PC-3 (cell line): Measurements from ENCODE around the gene GRK3.

ENCODE experiments used
- CTCF ChIP-seq: fragments of 300-600 bp; sonication (generic); conservative IDR thresholded peaks from 2 replicates; pipeline ENCODE4 v1.5.1; 2017; ENCODE audit warnings: antibody characterized with exemption, low read depth, mild to moderate bottlenecking, low read length
- EZH2 ChIP-seq: fragments of 300-600 bp; sonication (generic); IDR thresholded peaks from one replicate; pipeline ENCODE4 v1.6.1; 2017; ENCODE audit warnings: antibody characterized with exemption, mild to moderate bottlenecking, low read length; ENCODE audit not compliant: unreplicated experiment
- EZH2phosphoT487 ChIP-seq: fragments of 300-600 bp; sonication (generic); IDR thresholded peaks from 2 replicates; pipeline ENCODE4 v1.6.1; 2018; ENCODE audit warnings: mild to moderate bottlenecking, antibody characterized with exemption, low read length, borderline replicate concordance

GRCh38 chr22:25765016-25765367 is 200.5 kb downstream of the GRK3 start:
- TF ChIP-seq CTCF (no peak), EZH2 (no peak), EZH2phosphoT487 (no peak)
